ENCODE data around the gene FBLN7. TPM values are rescaled to one million over a fixed set of nuclear protein-coding genes. Genes with fewer than 3 reads are reported as not detected.

The FBLN7 gene
- total and polyA plus RNA-seq, 2 experiments from 2014 or later: 1.6 to 1.7 TPM

DNA sequence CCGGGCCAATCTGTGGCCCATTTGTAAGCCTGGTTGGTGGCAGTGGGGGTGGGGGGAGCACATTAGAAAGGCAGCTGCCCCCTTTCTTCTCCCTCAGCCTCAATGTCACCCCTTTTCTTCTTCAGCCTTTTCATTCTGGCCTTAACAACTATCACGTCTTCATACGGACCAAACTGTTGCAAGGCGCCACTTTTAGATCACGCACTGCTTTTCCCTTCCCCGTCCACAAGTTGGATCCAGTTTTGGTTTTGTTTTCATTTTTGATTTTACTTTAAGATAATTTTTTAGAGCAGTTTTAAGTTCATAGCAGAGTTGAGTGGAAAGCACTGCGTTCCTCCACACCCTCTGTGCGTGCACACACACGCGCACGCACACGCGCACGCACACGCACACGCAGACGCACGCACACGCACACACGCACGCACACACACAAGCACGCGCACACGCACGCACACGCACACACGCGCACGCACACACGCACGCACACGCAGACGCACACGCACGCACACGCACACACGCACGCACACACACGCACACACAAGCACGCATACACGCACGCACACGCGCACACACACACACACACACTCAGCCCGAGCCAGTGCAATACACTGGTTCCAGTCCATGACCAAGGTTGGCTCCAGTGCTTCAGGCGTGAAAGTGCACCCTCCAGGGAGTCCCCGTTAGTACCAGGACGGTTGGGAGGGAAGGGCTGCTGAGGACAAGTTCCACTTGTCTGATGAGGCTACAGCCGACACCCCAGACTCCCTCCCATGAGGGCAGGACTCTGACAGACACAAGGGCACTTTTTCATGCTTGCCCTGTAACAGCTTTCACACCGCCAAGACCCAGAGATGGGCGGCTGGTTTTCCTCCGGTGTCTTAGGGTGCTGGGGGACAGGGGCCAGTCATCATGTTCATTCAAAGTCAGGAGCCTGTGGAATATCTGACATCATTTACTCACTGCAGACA, 22.4 kb downstream of the FBLN7 start:
- DNase-seq (ENCODE audit: low spot score): no peak
- TF ChIP-seq EZH2 (IDR thresholded peaks at IDR 0.05; ENCODE audit: borderline replicate concordance) (no peak), EZH2phosphoT487 (IDR thresholded peaks at IDR 0.05; ENCODE audit: low read depth, severe bottlenecking, unreplicated experiment) (no peak)
- TF ChIP-seq, protein P1, sequence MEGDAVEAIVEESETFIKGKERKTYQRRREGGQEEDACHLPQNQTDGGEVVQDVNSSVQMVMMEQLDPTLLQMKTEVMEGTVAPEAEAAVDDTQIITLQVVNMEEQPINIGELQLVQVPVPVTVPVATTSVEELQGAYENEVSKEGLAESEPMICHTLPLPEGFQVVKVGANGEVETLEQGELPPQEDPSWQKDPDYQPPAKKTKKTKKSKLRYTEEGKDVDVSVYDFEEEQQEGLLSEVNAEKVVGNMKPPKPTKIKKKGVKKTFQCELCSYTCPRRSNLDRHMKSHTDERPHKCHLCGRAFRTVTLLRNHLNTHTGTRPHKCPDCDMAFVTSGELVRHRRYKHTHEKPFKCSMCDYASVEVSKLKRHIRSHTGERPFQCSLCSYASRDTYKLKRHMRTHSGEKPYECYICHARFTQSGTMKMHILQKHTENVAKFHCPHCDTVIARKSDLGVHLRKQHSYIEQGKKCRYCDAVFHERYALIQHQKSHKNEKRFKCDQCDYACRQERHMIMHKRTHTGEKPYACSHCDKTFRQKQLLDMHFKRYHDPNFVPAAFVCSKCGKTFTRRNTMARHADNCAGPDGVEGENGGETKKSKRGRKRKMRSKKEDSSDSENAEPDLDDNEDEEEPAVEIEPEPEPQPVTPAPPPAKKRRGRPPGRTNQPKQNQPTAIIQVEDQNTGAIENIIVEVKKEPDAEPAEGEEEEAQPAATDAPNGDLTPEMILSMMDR (IDR thresholded peaks at IDR 0.05; ENCODE audit: poor library complexity): no peak
- Histone ChIP-seq H3K27me3 (no peaks in the 10 kb centered on the region), H3K79me2 (no peaks in the 10 kb centered on the region), H3K36me3 (replicated peaks; ENCODE audit: insufficient read depth, low read depth) (no peaks in the 10 kb centered on the region), H3K9me2 (replicated peaks; ENCODE audit: insufficient read depth) (no peaks in the 10 kb centered on the region), H3K4me1 (ENCODE audit: insufficient read depth) (no peaks in the 10 kb centered on the region), H4K20me1 (ENCODE audit: insufficient read depth, poor library complexity, severe bottlenecking) (no peaks in the 10 kb centered on the region), H3K9me3 (ENCODE audit: low read depth) (no peaks in the 10 kb centered on the region), H3K4me2 (no peak overlapping the region), H3K4me3 (no peak overlapping the region), H2AFZ (no peak overlapping the region), H3K27ac (no peak overlapping the region)
- 94% methylated on average over 21 of the region's 52 CpGs for WGBS (ENCODE audit: low lambda C conversion rate, missing lambda C conversion rate)

DNA sequence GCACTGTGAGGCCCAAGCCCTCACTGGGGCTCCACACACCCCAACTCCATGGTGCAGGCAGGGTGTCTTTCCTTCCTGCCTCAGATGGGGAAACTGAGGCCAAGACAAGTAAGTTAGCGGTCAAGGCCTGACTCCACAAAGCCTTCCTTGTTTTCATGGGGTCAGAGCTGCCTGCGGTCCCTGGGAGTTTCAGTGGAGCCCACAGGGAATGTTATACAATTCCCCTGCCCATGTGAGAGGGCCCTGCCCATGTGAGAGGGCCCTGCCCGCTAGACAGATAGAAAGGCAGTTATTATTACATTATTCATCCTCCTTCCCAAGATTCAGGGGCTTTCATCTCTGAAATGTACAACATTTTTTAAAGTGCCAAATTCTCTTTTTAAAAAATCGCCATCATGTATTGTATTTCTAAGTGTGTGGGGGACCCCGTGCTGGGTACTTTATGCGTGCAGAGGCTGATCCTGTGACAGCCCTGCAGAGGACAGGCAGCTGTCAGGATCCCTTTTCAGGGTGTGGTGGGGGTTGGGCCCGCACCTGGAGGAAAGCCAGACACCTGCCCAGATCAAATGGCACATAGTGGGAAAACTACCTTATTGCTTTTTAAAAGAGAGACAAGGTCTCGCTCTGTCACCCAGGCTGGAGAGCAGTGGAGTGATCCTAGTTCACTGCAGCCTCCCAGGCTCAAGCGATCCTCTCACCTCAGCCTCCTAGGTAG, 23.4 kb downstream of the FBLN7 start:
- Histone ChIP-seq H3K27me3 (no peaks in the 10 kb centered on the region), H2AFZ (no peak overlapping the region), H3K9me2 (replicated peaks; ENCODE audit: insufficient read depth) (no peaks in the 10 kb centered on the region), H3K4me3 (no peak overlapping the region), H3K9me3 (ENCODE audit: low read depth) (no peaks in the 10 kb centered on the region), H3K4me1 (ENCODE audit: insufficient read depth) (no peaks in the 10 kb centered on the region), H3K4me2 (no peak overlapping the region), H3K79me2 (no peaks in the 10 kb centered on the region), H3K36me3 (replicated peaks; ENCODE audit: insufficient read depth, low read depth) (no peaks in the 10 kb centered on the region), H4K20me1 (ENCODE audit: insufficient read depth, poor library complexity, severe bottlenecking) (no peaks in the 10 kb centered on the region), H3K27ac (no peak overlapping the region)
- no peak for DNase-seq (ENCODE audit: low spot score)
- WGBS (ENCODE audit: low lambda C conversion rate, missing lambda C conversion rate): 93% methylated on average over 9 of the region's 9 CpGs
- TF ChIP-seq EZH2 (IDR thresholded peaks at IDR 0.05; ENCODE audit: borderline replicate concordance): no peak
- TF ChIP-seq, protein P1 (IDR thresholded peaks at IDR 0.05; ENCODE audit: poor library complexity): no peak
- no peak for TF ChIP-seq EZH2phosphoT487 (IDR thresholded peaks at IDR 0.05; ENCODE audit: low read depth, severe bottlenecking, unreplicated experiment)

DNA sequence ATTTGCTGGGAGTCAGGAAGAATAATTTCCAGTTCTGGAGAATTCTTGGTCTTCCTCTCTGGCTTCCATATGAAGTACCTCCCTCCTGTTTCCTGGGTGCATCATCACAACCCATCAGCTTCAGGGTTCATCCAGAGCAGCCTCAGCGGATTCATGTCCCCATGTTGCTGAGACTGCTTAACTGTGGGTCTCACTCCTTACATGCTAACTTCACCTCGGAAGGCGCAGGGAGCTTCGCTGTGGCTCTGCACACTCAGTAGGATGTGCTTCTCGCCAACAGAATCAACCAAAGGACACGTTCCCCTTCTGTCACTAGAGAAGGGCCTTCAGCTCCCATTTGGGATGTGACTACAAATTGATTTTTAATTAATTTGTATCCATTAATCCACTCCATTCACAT, 24.2 kb downstream of the FBLN7 start:
- Histone ChIP-seq H3K27ac (no peak overlapping the region), H3K36me3 (replicated peaks; ENCODE audit: insufficient read depth, low read depth) (no peaks in the 10 kb centered on the region), H3K4me1 (ENCODE audit: insufficient read depth) (no peaks in the 10 kb centered on the region), H4K20me1 (ENCODE audit: insufficient read depth, poor library complexity, severe bottlenecking) (no peaks in the 10 kb centered on the region), H3K27me3 (no peaks in the 10 kb centered on the region), H3K79me2 (no peaks in the 10 kb centered on the region), H3K9me2 (replicated peaks; ENCODE audit: insufficient read depth) (no peaks in the 10 kb centered on the region), H3K9me3 (ENCODE audit: low read depth) (no peaks in the 10 kb centered on the region), H3K4me3 (no peak overlapping the region), H3K4me2 (no peak overlapping the region), H2AFZ (no peak overlapping the region)
- no peak for TF ChIP-seq EZH2 (IDR thresholded peaks at IDR 0.05; ENCODE audit: borderline replicate concordance)
- TF ChIP-seq, protein P1 (IDR thresholded peaks at IDR 0.05; ENCODE audit: poor library complexity): no peak
- TF ChIP-seq EZH2phosphoT487 (IDR thresholded peaks at IDR 0.05; ENCODE audit: low read depth, severe bottlenecking, unreplicated experiment): no peak
- no peak for DNase-seq (ENCODE audit: low spot score)
- 96% methylated on average over 6 of the region's 6 CpGs for WGBS (ENCODE audit: low lambda C conversion rate, missing lambda C conversion rate)

Measured in hepatocyte (in vitro differentiated cells).